Astrocyte of the cerebellum (primary cell): ENCODE measurements around the gene STK32C.

ENCODE experiments used
- DNase-seq: peaks from one replicate; pipeline ENCODE4 v3.0.0-alpha.2; 2011; ENCODE audit warnings: low read depth
- H3K4me3 ChIP-seq: 2 replicates; pipeline ENCODE4 v1.5.1; 2011; ENCODE audit warnings: mild to moderate bottlenecking, low read depth, low read length, moderate library complexity
- in situ Hi-C: cut with HindIII; loops from 2 replicates; pipeline ENCODE4 v1.10.0; 2017; ENCODE audit warnings: low sequenced_read_pairs
- TF ChIP-seq, protein P1 (sequence below): IDR thresholded peaks from 2 replicates; pipeline ENCODE4 v1.5.1; 2012; ENCODE audit warnings: low read length, low read depth, moderate library complexity, mild to moderate bottlenecking; ENCODE audit errors: missing control alignments

The STK32C gene

GRCh38 chr10:132254841-132255240 lies 52.9 kb downstream of the STK32C start:
- in situ Hi-C loops: no loop called here
- no peak overlapping the region for H3K4me3 ChIP-seq
- TF ChIP-seq, protein P1, sequence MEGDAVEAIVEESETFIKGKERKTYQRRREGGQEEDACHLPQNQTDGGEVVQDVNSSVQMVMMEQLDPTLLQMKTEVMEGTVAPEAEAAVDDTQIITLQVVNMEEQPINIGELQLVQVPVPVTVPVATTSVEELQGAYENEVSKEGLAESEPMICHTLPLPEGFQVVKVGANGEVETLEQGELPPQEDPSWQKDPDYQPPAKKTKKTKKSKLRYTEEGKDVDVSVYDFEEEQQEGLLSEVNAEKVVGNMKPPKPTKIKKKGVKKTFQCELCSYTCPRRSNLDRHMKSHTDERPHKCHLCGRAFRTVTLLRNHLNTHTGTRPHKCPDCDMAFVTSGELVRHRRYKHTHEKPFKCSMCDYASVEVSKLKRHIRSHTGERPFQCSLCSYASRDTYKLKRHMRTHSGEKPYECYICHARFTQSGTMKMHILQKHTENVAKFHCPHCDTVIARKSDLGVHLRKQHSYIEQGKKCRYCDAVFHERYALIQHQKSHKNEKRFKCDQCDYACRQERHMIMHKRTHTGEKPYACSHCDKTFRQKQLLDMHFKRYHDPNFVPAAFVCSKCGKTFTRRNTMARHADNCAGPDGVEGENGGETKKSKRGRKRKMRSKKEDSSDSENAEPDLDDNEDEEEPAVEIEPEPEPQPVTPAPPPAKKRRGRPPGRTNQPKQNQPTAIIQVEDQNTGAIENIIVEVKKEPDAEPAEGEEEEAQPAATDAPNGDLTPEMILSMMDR: no peak
- DNase-seq: no peak

DNA sequence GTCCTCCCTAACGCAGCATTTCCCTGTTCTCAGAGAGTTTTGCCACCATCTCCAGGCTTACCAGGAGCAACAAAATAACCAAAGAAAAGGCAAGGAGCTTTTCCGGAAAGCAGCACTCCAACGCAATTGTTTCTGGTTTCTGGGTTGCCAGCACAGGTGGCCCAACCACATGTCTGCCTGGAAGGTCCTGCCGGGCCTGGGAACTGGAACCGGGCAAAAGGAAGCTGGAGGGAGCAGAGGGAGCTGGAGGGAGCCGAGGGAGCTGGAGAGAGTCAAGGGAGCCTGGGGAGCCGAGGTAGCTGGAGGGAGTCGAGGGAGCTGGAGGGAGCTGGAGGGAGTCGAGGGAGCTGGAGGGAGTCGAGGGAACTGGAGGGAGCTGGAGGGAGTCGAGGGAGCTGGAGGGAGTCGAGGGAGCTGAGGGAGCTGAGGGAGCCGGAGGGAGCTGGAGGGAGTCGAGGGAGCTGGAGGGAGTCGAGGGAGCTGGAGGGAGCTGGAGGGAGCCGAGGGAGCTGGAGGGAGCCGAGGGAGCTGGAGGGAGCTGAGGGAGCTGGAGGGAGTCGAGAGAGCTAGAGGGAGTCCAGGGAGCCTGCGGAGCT lies 54.6 kb downstream of the STK32C start:
- TF ChIP-seq, protein P1: no peak
- H3K4me3 ChIP-seq: no peak overlapping the region
- no peak for DNase-seq
- in situ Hi-C loops: no loop called here

DNA sequence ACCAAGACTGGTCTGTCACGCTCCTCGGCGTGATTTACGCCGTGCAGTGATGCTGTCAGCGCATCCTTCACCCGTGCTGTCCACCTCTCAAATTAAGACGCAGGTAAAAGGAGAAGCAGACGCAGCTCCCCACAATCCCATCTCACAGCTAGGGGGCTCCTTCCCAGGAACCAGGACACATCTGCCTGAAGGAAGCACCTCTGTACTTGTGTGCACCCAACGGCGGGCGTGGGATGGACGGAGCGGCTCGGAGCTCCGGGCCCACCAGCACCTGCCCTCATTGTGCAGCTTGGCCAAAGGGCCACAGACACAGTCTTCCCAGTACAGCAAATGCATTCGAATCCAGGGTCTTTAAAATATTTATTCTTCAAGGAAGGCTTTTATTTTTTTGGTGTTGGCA lies 55.3 kb downstream of the STK32C start:
- TF ChIP-seq, protein P1: peak; percentile 29
- no peak for DNase-seq
- no peak overlapping the region for H3K4me3 ChIP-seq
- in situ Hi-C loops: no loop called here

GRCh38 chr10:132251928-132252327 lies 55.8 kb downstream of the STK32C start:
- in situ Hi-C loops: no loop called here
- TF ChIP-seq, protein P1: no peak
- no peak for DNase-seq
- no peak overlapping the region for H3K4me3 ChIP-seq

DNA sequence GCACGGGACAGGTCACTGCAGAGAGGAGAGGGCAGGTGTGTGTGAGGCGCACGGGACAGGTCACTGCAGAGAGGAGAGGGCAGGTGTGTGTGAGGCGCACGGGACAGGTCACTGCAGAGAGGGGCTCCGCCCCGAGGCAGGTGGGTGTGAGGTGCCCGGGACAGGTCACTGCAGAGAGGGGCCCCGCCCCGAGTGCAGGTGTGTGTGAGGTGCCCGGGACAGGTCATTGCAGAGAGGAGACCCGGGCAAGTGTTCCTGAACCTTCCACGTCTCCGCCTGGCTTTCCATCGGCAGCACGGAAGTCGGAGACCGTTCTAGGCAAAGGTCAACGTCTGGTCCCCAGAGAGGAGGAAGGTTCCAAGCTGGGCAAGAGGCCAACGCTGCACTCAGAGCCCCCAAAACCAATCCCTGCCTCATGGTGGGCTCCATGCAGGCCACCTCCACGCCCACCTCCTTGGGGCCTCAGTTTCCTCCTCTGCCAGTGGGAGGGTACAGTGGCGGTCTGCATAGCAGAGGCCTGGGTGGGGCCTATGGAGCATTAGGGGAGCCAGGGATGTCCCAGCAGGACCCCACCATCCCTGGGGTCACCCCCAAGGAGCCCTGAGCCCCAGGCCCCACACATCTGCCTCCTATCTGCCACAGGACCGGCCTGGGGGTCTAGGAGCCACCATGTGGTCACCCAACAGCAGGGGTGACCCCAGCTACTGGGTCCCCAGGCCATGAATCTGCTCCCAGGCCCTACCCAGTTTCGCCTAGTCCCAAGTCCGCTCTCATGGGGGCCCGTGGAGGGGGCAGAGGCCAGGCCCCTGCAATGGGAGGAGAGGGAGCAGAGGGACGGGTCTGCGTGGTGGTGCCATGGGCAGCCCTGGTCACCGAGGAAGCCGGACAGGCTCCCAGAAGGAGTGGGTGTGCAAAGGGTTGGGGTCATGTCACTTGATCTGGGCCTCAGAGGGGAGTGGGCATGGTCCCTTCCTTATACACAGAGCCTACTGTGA lies 57.0 kb downstream of the STK32C start:
- in situ Hi-C loops: no loop called here
- H3K4me3 ChIP-seq: no peak overlapping the region
- no peak for DNase-seq
- TF ChIP-seq, protein P1: no peak

DNA sequence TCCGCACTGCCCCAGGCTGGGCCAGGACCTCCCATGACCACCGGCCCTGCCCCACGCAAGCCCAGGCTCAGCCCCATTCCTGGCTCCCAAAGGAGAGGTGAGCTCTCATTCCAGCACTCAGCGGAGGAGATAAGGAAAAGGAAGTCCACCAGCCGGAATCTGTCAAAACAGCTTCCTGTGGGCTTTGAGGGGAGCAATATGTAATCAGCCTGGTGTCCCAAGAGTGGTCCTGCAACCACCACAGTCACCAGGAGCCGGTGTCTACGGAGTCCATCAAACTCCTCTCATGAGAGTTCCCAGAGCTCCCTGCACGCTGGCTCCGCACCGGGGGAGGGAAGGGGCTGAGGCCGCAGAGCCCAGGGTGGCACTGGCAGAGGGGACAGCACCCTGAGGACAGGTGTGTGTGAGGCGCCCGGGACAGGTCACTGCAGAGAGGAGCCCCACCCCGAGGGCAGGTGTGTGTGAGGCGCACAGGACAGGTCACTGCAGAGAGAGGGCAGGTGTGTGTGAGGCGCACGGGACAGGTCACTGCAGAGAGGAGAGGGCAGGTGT lies 57.9 kb downstream of the STK32C start:
- no peak overlapping the region for H3K4me3 ChIP-seq
- in situ Hi-C loops: no loop called here
- TF ChIP-seq, protein P1: no peak
- no peak for DNase-seq
